GM19351 (cell line): ENCODE data around the gene RASGEF1C.
"Not testable (repeated sequence)": the region's sequence is repeated elsewhere in the genome, so short reads cannot be mapped to it uniquely, and the experiment has no call there.

ENCODE experiments used
- ATAC-seq: cut with Tn5 transposase; IDR thresholded peaks from one replicate; pipeline ENCODE4 v1.9.1; 2021; ENCODE audit warnings: mild to moderate bottlenecking, moderate library complexity; ENCODE audit not compliant: unreplicated experiment

RASGEF1C gene

DNA sequence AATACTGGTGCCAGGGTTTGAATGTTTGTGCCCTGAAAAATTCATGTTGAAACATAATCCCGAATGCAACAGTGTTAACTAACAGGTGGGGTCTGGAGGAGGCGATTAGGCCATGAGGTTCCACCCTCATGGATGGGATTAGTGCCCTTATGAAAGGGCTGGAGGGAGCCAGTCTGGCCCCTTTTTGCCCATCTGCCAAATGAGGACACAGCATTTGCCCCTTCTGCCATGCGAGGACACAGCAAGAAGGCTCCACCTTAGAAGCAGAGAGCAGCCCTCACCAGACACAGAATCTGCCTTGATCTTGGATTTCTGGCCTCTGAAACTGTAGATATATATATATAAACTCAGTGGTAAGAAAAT is 104.9 kb downstream of the RASGEF1C start:
- ATAC-seq: no peak

DNA sequence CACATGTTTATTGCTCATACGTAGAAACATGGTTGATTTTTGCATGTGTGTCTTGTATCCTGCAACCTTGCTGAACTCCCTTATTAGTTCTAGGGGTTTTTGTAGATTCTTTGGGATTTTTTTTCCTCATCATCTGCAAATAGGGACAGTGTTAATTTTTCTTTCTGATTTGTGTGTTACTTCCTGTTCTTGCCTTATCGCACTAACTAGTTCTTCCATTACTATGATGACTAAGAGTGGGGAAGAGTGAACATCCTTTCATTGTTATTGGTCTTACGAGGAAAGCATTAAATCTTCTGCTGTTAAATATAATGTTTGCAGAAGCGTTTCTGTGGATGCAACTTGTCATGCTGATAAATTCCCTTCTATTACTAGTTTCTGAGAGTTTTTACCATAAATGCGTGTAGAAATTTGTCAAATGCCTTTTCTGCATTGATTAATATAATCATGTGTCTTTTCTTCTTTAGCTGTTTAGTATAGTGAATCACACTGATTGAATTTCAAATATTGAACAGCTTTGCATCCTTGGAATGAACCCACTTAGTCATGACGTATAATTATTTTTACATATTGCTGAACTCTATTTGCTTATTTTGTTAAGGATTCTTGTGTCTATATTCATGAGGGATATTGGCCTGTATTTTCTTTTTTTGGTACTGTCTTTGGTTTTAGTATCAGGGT is 105.4 kb downstream of the RASGEF1C start:
- ATAC-seq: no peak

DNA sequence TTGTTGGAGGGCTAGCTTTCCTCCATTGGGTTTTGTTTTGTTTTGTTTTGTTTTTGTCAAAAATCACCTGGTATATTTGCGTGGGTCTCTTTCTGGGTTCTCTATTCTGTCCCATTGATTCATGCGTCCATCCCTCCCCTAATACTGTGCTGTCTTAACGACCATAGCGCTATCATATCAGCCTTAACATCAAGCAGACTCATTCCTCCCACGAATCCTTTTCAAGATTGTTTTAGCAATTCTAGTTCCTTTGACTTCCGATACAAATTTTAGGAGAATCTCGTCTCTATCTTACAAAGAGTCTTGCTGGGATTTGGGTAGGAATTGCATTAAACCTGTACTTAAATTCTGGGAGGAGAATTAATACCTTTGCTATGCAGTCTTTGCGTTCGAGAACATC is 106.4 kb downstream of the RASGEF1C start:
- no peak for ATAC-seq

DNA sequence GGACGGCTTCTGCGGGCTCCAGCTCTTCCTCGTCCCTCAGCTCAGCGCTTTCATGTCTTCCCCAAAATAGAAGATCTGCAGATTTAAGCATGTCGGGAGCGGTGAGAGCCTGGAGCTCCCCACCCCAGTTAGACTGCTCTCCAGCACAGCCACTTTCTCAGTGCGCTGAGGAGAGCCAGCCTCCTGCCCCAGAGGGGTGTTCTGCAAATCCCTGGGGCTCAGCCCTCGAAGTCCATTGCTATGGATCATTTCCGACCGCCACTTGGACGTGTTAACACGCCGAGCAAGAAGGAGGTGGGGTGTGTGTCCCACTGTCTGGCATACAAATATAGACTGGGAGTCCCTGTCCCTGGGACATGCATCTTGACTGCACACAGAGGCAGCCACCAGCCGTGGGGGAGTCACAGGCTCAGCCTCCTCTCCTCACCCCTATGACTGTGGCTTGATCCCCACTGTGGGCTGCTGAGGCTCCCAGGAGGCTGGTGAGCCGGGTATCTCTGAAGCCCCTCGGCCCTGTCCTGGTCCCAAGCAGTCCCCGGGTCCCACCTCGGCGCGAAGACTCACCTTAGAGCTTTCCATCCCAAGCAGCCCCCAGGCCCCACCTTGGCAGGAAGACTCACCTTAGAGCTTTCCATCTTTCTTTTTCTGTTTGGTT is 107.4 kb downstream of the RASGEF1C start:
- no peak for ATAC-seq

DNA sequence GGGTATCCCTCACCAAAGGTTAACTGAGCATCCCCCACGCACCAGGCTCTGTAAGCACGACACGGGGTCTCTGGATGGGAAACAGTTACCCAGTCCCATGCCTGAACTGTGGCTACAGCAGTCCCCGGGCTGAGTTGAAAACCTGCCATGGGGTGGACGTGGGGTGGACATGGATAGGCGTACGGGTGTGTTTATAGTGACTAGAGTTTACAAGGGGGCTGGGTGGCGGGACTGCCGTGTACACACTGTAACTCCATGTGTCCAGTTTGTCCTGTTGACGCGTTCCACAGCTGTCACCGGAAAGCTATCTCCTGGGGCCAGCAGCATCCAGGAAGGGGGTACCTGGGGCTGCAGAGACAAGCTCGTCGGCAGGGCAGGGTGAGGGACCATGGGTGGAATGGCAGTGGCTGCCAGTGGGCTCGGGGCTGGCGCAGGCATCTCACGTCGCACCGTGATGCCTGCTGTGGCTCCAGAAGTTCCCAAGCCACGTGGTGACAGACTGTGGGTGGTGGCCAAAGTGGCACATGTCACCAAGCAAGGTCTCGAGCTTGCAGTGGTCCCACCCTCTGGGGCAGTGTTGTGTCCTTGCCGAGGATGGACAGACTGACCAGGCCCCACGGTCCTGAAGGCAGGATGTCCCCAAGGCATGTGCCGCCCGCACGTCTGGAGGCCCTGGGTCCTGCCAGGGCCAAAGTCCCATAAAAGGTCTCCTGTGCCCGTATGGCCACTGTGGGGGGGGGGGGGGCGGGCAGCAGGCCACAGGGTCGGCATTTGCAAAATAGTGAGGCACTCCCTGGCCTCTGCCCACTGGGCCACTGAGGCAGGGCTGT is 108.2 kb downstream of the RASGEF1C start:
- no peak for ATAC-seq

DNA sequence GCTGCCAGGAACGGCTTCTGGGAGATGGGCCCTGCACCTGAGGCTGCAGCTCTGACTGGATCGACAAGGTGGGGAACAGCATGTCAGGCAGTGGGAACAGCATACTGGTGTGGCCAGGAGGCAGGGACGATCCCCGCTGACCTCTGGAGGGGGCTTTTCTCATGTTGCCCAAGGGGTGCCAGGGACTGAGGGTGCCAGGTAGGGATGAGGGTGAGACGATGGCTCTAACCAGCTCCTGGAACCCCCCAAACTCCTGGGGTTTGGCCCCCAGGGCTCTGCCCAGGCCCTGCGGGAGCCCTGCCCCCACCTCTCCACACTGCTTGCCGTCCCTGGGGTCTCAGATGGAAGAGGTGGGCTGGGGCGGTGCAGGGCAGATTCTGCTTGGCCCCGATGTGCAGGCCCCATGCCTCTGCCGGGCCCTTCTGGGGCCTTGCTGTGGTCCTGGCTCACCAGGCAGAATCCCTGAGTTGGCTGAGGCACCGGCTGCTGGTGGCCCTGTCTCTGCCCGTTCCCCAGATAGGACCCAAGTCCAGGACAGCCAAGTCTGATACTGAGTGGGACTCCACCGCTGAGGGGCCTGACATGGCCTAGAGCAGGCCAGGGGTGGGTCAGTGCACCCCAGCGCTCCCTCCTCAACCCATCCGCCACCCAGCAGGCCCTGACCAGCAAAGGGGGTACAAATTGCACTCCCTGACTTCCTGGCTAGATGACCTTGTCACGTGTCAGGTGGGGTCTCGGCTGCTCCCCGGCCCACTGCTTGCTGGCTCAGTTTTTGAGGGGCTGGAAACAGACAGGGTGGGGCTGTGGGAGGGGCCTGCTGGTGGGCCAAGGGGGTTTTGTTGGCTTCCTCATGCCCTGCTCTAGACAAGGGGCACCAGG is 109.0 kb downstream of the RASGEF1C start:
- ATAC-seq: no peak

DNA sequence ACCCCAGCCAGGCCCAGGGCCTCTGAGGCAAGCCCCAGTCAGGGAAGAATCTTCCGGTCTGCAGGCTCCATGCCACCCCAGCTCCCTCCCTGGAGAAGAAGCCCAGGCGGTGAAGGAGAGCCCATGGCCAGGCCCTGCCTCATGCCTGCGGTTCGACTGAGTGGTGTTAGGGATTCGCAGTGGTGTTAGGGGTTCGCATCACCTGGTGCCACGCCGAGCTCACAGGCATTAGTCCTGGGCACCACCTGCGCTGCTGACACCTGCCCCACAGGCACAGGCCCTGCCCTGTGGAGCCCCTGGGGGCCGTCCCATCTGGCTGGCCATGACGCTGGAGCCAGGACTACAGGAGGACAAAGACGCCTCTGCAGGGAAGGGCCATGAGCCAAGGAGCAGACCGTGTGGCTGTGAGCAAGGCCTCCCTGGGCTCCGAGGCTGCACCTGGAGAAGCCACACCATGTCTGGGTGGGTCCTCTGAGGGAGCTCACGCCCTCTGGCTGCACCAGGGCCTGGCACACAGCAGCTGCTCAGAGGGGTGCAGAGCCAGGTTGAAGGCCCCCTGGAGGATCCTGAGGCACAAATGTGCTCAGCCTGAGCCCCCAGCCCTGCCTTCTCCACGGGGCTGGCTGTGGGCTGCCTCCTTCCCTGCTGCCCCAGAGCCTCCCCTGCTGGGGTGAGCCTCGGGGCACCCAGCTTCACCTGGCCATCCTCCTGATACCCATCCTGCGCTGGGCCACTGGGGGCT is 109.8 kb downstream of the RASGEF1C start:
- no peak for ATAC-seq

DNA sequence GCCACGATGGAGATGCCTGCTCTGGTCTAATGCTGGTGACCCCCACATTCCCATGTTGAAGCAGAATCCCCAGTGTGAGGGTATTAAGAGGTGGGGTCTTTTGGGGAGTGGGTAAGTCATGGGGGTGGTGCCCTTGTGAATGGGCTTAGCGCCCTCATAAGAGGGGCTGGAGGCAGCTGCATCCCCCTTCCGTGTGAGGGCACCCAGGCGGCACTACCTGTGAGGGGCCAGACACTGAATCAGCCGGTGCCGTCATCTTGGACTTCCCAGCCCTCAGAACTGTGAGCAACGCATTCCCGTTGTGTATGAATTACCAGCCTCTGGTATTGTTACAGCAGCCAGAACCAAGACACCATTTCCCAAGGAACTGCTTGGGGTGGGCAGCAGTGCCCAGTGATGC is 110.5 kb downstream of the RASGEF1C start:
- ATAC-seq: no peak

GRCh38 chr5:180097926-180098325 is 111.1 kb downstream of the RASGEF1C start:
- no peak for ATAC-seq

GRCh38 chr5:180097163-180097894 is 111.7 kb downstream of the RASGEF1C start:
- no peak for ATAC-seq

- no peak for ATAC-seq
Measured at GRCh38 chr5:180096616-180097015, 112.4 kb downstream of the RASGEF1C start.

DNA sequence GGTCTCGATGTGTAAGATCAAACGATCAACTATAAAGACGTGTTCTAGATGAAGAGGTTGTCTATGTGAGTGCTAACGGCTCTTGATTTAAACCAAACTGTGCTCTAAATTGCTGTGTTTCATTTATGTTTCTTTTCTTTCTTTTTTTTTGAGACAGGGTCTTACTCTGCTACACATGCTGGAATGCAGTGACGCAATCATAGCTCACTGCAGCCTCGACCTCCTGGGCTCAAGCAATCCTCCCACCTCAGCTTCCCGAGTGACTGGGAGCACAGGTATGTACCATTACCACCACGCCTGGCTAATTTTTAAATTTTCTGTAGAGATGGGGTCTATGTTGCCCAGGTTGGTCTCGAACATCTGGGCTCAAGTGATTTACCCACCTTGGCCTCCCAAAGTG is 113.5 kb downstream of the RASGEF1C start:
- ATAC-seq: no peak

DNA sequence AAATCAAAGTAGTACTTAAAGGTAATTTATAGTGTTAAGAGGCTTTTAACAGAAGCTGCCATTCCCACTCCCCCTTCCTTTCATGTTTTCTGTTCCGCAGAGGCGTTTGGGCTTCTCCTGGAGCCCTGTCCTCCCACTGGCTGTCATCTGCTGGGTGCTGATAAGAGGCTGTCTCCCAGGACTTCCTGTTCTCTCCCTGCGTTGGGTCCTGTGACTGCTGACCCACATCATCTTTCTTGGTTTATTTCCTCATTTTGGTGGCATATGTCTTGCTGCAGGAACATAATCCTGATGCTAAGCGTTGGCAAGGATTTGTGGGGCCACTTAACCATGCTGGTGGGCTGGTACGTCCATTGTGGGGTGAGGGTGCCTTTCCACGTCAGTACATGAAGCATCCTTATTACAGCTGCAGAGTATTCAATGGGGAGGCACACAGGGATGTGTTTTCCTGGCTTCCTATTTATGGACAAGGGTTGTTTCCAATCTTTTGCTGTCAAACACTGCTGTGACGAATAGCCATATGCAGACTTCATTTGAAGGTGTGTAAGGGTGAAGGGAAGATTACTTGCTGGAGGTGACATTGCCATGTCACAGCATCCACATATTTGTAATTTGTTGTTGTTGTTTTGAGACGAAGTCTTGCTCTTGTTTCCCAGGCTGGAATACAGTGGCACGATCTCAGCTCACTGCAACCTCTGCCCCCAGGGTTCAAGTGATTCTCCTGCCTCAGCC is 115.2 kb downstream of the RASGEF1C start:
- ATAC-seq: no peak

GRCh38 chr5:180093241-180093640 is 115.8 kb downstream of the RASGEF1C start:
- no peak for ATAC-seq

- no peak for ATAC-seq
Measured at GRCh38 chr5:180090769-180091546, 118.1 kb downstream of the RASGEF1C start.

- peak; percentile 72 for ATAC-seq
Measured at GRCh38 chr5:180090098-180090768, 118.8 kb downstream of the RASGEF1C start.

GRCh38 chr5:180089628-180090027 is 119.4 kb downstream of the RASGEF1C start:
- ATAC-seq: not testable (repeated sequence)

DNA sequence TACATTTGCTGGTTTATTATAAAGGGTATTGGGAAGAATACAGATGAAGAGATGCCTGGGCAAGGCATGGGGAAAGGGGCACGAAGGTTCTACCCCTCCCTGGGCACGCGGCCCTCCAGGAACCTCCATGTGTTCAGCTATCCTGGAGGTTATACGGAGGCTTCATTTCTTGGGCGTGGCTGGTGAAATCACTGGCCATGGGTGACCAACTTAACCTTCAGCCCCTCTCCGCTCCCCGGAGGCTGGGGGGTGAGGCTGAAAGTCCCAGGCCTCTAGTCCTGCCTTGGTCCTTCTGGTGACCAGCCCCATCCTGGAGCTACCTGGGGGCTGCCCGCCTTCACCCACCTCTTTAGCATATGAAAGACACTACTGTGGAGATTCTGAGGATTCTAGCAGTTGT is 120.5 kb downstream of the RASGEF1C start:
- no peak for ATAC-seq
